Mesodermal cell (in vitro differentiated cells): ENCODE measurements around the gene GNG2.
A peak's percentile ranks its signal among the peaks of the same experiment; 100 is the strongest.

Experiments
- H3K27ac ChIP-seq: 2 replicates; pipeline ENCODE4 v1.7.0; 2013; ENCODE audit warnings: mild to moderate bottlenecking, low read depth, low read length, moderate library complexity; ENCODE audit not compliant: severe bottlenecking
- H3K36me3 ChIP-seq: 2 replicates; pipeline ENCODE4 v1.7.1; 2013; ENCODE audit warnings: mild to moderate bottlenecking, low read length, moderate library complexity; ENCODE audit not compliant: control insufficient read depth, insufficient read depth
- H3K4me1 ChIP-seq: one replicate; pipeline ENCODE4 v1.7.1; 2013; ENCODE audit warnings: mild to moderate bottlenecking, low read length; ENCODE audit not compliant: insufficient read depth, control insufficient read depth, poor library complexity, severe bottlenecking
- H3K4me3 ChIP-seq: 2 replicates; pipeline ENCODE4 v1.7.0; 2013; ENCODE audit warnings: low read length, control low read depth, mild to moderate bottlenecking; ENCODE audit not compliant: insufficient read depth, poor library complexity, severe bottlenecking; ENCODE audit errors: extremely low read depth
- H3K9me3 ChIP-seq: 2 replicates; pipeline ENCODE4 v1.7.1; 2013; ENCODE audit warnings: mild to moderate bottlenecking, low read length, moderate library complexity; ENCODE audit not compliant: control insufficient read depth
- WGBS, 2 experiments: methylation state at CpG; one replicate each; pipeline ENCODE4 v1.1.5; 2013; ENCODE audit warnings: missing lambda C conversion rate in 2 of 2; ENCODE audit not compliant: insufficient coverage in 2 of 2; 5-methylcytosine and 5-hydroxymethylcytosine counted together

The GNG2 gene

GRCh38 chr14:51939755-51940301, 79.4 kb downstream of the GNG2 start:
- no peak overlapping the region for H3K4me3 ChIP-seq
- 96 to 99% methylated on average over 8 of the region's 10 CpGs for WGBS, 2 experiments
- no peaks in the 10 kb centered on the region for H3K36me3 ChIP-seq
- H3K27ac ChIP-seq = peak overlapping the region; percentile 10
- H3K4me1 ChIP-seq = no peaks in the 10 kb centered on the region
- H3K9me3 ChIP-seq = no peaks in the 10 kb centered on the region

- Histone ChIP-seq H3K4me1 (no peaks in the 10 kb centered on the region), H3K4me3 (no peak overlapping the region), H3K36me3 (no peaks in the 10 kb centered on the region), H3K9me3 (peaks cover 5% of the 10 kb centered on the region), H3K27ac (no peak overlapping the region)
- WGBS, 2 experiments = no CpG with 5 or more reads among the region's 2 CpGs
Measured at GRCh38 chr14:51942971-51943370, 82.6 kb downstream of the GNG2 start.

GRCh38 chr14:51950007-51950406, 89.6 kb downstream of the GNG2 start:
- Histone ChIP-seq H3K27ac (no peak overlapping the region), H3K4me3 (no peak overlapping the region), H3K4me1 (no peaks in the 10 kb centered on the region), H3K36me3 (peaks cover 20% of the 10 kb centered on the region), H3K9me3 (peaks cover 8% of the 10 kb centered on the region)
- 90 to 100% methylated on average over 1 to 2 of the region's 2 CpGs for WGBS, 2 experiments

GRCh38 chr14:51951656-51952055, 91.2 kb downstream of the GNG2 start:
- peaks cover 20% of the 10 kb centered on the region for H3K36me3 ChIP-seq
- no CpG with 5 or more reads among the region's 3 CpGs for WGBS, 2 experiments
- H3K27ac ChIP-seq = no peak overlapping the region
- H3K4me1 ChIP-seq = no peaks in the 10 kb centered on the region
- peaks cover 8% of the 10 kb centered on the region for H3K9me3 ChIP-seq
- no peak overlapping the region for H3K4me3 ChIP-seq

GRCh38 chr14:51954031-51954430, 93.6 kb downstream of the GNG2 start:
- H3K4me1 ChIP-seq = no peaks in the 10 kb centered on the region
- peaks cover 27% of the 10 kb centered on the region for H3K36me3 ChIP-seq

DNA sequence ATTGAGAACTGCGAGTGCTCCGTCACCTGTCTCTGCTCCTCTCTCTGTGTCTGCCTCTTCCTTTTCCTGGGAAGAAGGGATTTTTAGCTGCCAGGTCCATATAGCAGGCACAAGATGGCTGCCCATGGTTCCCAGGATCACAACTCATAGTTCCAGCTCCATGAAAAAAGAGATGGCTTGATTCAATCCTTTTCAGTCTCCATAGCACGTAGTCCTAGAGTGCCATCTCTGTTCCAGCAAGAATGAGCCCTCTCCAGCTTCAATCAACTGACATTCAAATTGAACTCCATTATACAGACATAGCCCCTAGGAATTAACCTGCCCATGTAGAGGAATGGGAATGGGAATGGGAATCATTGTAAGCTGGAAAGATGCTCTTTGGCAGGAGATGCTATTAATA, 94.2 kb downstream of the GNG2 start:
- Histone ChIP-seq H3K9me3 (peaks cover 14% of the 10 kb centered on the region), H3K4me1 (no peaks in the 10 kb centered on the region), H3K4me3 (no peak overlapping the region), H3K27ac (no peak overlapping the region), H3K36me3 (peaks cover 33% of the 10 kb centered on the region)
- 100% methylated on average over 2 of the region's 3 CpGs for WGBS, 2 experiments

More at GRCh38 chr14:51954031-51954430, 93.6 kb downstream of the GNG2 start:
- 100% methylated on average over 1 of the region's 2 CpGs; no CpG with 5 or more reads in 1 of the 2 experiments for WGBS, 2 experiments
- Histone ChIP-seq H3K4me3 (no peak overlapping the region), H3K27ac (no peak overlapping the region), H3K9me3 (peaks cover 9% of the 10 kb centered on the region)

DNA sequence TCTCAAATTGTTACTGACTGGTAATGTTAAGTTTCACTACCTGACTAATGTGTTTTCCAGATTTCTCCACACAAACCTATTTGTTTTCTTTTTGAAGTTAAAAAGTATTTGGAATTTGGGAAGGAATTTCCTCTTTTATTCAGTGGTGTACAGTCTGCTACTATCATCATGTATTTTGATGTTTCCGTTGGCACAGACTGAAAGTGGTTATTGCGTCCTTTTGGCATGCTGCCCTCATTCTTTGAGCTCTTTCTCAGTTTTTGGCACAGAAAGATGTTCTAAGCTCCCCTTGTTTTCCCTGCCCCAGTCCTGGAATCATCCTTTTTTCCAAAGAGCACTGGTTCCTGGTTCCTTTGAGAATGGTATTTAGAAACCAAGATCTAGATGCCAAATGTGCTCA, 97.5 kb downstream of the GNG2 start:
- no peak overlapping the region for H3K27ac ChIP-seq
- H3K4me1 ChIP-seq = peaks cover 4% of the 10 kb centered on the region
- peaks cover 15% of the 10 kb centered on the region for H3K9me3 ChIP-seq
- no peak overlapping the region for H3K4me3 ChIP-seq
- H3K36me3 ChIP-seq = peaks cover 18% of the 10 kb centered on the region
- WGBS, 2 experiments = 77 to 87% methylated on average over 2 of the region's 2 CpGs

GRCh38 chr14:51959928-51960327, 99.5 kb downstream of the GNG2 start:
- H3K36me3 ChIP-seq = peaks cover 13% of the 10 kb centered on the region
- peaks cover 4% of the 10 kb centered on the region for H3K4me1 ChIP-seq
- no peak overlapping the region for H3K4me3 ChIP-seq
- no CpG with 5 or more reads among the region's 1 CpG for WGBS, 2 experiments
- no peak overlapping the region for H3K27ac ChIP-seq
- H3K9me3 ChIP-seq = peaks cover 15% of the 10 kb centered on the region

DNA sequence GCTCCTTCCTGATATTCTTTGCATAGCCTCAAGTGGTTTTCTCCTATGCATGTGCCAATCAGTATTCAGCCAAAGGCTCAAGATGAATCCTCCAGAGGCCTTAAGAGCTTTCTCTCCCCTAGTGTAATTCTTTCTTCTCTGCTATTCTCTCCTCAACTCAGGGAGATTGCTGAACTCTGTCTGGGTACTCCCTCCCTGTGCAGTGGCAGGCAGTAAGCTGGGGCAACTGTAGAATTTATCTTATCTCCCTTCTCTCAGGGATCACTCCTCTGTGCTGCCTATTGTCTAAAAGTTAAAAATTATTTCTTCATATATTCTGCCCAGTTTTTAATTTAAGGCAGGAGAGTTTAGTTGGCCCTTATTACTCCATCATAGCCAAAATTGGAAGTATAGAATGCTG, 100.5 kb downstream of the GNG2 start:
- Histone ChIP-seq H3K27ac (no peak overlapping the region), H3K9me3 (peaks cover 15% of the 10 kb centered on the region), H3K4me3 (no peak overlapping the region), H3K4me1 (peaks cover 4% of the 10 kb centered on the region), H3K36me3 (peaks cover 13% of the 10 kb centered on the region)

- peaks cover 13% of the 10 kb centered on the region for H3K36me3 ChIP-seq
- H3K9me3 ChIP-seq = peaks cover 15% of the 10 kb centered on the region
- WGBS, 2 experiments = 50 to 80% methylated on average over 1 to 2 of the region's 3 CpGs
- H3K4me1 ChIP-seq = peaks cover 4% of the 10 kb centered on the region
- no peak overlapping the region for H3K4me3 ChIP-seq
- peak overlapping the region; percentile 46 for H3K27ac ChIP-seq
Measured at GRCh38 chr14:51962711-51963110, 102.3 kb downstream of the GNG2 start.

DNA sequence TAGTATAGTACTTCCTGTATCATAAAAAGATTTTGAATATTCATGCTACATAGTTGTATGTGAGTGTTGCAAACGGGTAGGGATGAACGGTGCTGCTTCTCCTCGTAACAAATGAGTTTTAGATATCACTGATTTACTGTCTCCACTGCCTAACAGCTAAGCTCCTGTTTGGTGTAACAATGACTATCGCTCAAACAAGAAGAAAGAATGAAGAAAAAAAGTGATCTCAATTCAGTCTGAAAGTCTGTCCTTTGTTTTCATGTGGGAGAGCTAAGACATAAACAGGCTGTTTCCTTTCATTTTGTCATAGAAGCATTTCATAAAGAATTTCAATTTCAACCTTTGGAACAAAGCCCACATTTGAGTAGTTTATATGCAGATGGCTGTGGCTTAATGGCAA, 102.9 kb downstream of the GNG2 start:
- H3K27ac ChIP-seq = no peak overlapping the region
- WGBS, 2 experiments = 100% methylated on average over 4 of the region's 4 CpGs; no CpG with 5 or more reads in 1 of the 2 experiments
- H3K4me1 ChIP-seq = peaks cover 4% of the 10 kb centered on the region
- H3K4me3 ChIP-seq = no peak overlapping the region
- peaks cover 12% of the 10 kb centered on the region for H3K36me3 ChIP-seq
- peaks cover 10% of the 10 kb centered on the region for H3K9me3 ChIP-seq
